ENCODE measurements around the gene ATOH8. TPM values are rescaled to one million over a fixed set of nuclear protein-coding genes. Genes with fewer than 3 reads are reported as not detected.

ATOH8 gene
- total RNA-seq, 5 donors from 2014 or later (not counting 1 experiment from before 2014, with no cell fraction given) = 0.20 TPM; not detected in 4

- H3K4me1 Mint-ChIP-seq = peaks cover 7 to 11% (median 10%) of the 10 kb centered on the region in 3 donors
- CTCF ChIA-PET = interaction anchor here in 1 of 2 donors (1.0 kb wide), 2 partner anchors 65 to 257 kb away, joined by 3 to 4 read pairs; no protein-coding TSS in a partner anchor
- Histone ChIP-seq H3K4me3 (ENCODE audit: control insufficient read depth in 1 of 2, extremely low read depth in 1 of 2, low read length in 1 of 2) (no peak overlapping the region), H3K36me3 (ENCODE audit: control insufficient read depth in 2 of 2, extremely low read depth in 1 of 2, insufficient read depth in 1 of 2, low read length in 1 of 2) (no peaks in the 10 kb centered on the region), H3K27ac (ENCODE audit: low read length) (no peak overlapping the region), H3K4me1 (ENCODE audit: control insufficient read depth in 1 of 2, extremely low read depth in 1 of 2, insufficient read depth in 2 of 2, low read length in 2 of 2) (peaks cover 0 to 7% of the 10 kb centered on the region in 2 experiments), H3K27me3 (replicated peaks in 1 of 2; ENCODE audit: control insufficient read depth in 2 of 2, extremely low read depth in 1 of 2, insufficient read depth in 2 of 2, low read length in 1 of 2) (peaks cover 0 to 15% of the 10 kb centered on the region in 2 experiments), H3K9me3 (no peaks in the 10 kb centered on the region)
- no peak for DNase-seq
- no peak overlapping the region for H3K4me3 Mint-ChIP-seq
- POLR2A ChIA-PET = interaction anchor here (0.6 kb wide), 2 partner anchors 200 to 257 kb away, joined by 3 read pairs; no protein-coding TSS in a partner anchor
- H3K27me3 Mint-ChIP-seq = peaks cover 0 to 9% of the 10 kb centered on the region in 2 donors
- no peak overlapping the region for H3K27ac Mint-ChIP-seq
- H3K9me3 Mint-ChIP-seq = no peaks in the 10 kb centered on the region
- no peaks in the 10 kb centered on the region for H3K36me3 Mint-ChIP-seq
- WGBS (ENCODE audit: insufficient coverage) = 94% methylated on average over 2 of the region's 5 CpGs
- ATAC-seq (replicated peaks in 1 of 4) = no peak
Measured at GRCh38 chr2:85822766-85823165, 69.0 kb downstream of the ATOH8 start.

DNA sequence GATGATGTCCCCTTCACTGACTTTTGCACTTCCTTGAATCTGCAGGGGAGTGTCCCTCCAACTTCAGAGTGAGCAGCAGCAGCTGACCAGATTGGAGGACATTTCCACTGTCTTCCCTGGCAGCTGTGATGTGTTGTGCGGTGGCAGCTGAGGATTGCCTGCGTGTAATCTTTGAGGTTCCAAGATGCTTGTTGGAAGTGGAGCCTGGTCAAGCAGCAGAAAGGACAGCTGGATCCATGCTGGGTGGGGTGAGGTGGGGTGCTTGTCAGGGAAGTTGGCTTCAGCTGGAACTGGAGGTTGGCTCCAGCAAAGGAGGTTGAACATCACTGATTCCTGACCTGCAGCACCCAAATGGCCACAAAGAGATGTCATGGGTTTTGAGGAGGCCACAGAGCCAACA is 70.2 kb downstream of the ATOH8 start:
- Histone ChIP-seq H3K4me1 (ENCODE audit: control insufficient read depth in 1 of 2, extremely low read depth in 1 of 2, insufficient read depth in 2 of 2, low read length in 2 of 2) (peaks cover 0 to 11% of the 10 kb centered on the region in 2 experiments), H3K27me3 (replicated peaks in 1 of 2; ENCODE audit: control insufficient read depth in 2 of 2, extremely low read depth in 1 of 2, insufficient read depth in 2 of 2, low read length in 1 of 2) (peaks cover 0 to 13% of the 10 kb centered on the region in 2 experiments), H3K36me3 (ENCODE audit: control insufficient read depth in 2 of 2, extremely low read depth in 1 of 2, insufficient read depth in 1 of 2, low read length in 1 of 2) (no peaks in the 10 kb centered on the region), H3K27ac (ENCODE audit: low read length) (no peak overlapping the region), H3K9me3 (no peaks in the 10 kb centered on the region), H3K4me3 (ENCODE audit: control insufficient read depth in 1 of 2, extremely low read depth in 1 of 2, low read length in 1 of 2) (no peak overlapping the region)
- Mint-ChIP-seq H3K9me3 (no peaks in the 10 kb centered on the region), H3K4me1 (peaks cover 12 to 17% (median 15%) of the 10 kb centered on the region in 3 donors), H3K4me3 (no peak overlapping the region), H3K27ac (no peak overlapping the region), H3K36me3 (no peaks in the 10 kb centered on the region), H3K27me3 (peaks cover 0 to 6% of the 10 kb centered on the region in 2 donors)
- ChIA-PET POLR2A (interaction anchor here in 1 of 2 donors (0.6 kb wide), 1 partner anchor 24 kb away, joined by 3 read pairs; no protein-coding TSS in a partner anchor), CTCF (interaction anchor here (0.5 to 8.4 kb wide), 4 partner anchors 67 to 623 kb away, joined by 3 to 154 read pairs (median 4); no protein-coding TSS in a partner anchor)
- DNase-seq (no peak), ATAC-seq (replicated peaks in 1 of 4) (no peak)
- WGBS (ENCODE audit: insufficient coverage) = 22% methylated on average over 1 of the region's 2 CpGs

DNA sequence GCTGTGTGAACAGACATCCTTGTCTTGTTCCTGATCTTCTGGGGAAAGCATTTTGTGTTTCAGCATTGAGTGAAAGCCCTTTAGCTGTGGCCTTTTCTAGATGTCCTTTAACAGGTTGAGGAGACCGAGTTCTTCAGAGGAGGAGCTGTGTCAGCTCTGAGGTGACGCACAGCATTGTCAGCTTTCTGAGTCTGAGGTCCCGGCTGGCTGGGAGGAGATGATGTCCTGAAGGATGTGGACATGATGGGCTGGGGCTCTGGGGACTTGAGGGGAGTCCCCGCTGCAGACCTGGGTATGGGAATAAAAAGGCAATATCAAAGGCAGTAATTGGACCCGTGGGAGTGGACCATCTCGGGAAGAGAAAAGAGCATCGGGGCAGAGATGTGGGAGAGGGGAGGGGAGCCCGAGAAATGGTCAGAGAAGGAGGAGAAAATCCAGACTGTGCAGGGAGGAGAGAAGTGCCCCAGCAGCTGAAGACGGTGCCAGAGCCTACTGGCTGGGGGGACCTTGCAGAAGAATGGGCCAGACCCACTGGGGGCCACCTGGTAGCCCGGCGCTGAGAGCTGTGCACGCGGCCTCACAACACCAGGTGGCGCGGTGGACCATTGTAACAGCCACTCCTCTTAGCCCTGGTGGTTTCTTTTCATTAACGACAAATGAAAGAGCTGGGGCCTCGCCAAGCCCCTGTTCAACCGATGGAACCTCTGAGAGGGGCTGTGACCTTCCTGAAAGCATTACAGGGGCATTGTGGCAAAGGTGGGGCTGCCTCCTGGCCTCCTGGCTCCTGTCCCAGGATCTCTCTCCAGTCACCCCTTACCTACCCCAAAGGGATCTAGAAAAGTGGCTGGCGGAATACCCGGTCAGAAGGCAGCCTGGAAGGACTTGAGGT is 73.4 kb downstream of the ATOH8 start:
- ChIA-PET POLR2A (interaction anchor here in 1 of 2 donors (0.5 to 0.8 kb wide), 4 partner anchors 26 to 253 kb away, joined by 3 to 4 read pairs (median 4); no protein-coding TSS in a partner anchor), CTCF (interaction anchor here (0.5 to 8.4 kb wide), 53 partner anchors 8 to 619 kb away, joined by 3 to 154 read pairs (median 4); partner anchors contain the start of genes ST3GAL5 (in 2 of the 2), POLR1A (in 1 of the 2) and PTCD3 (in 1 of the 2))
- no peak overlapping the region for H3K27ac ChIP-seq (ENCODE audit: low read length)
- H3K4me1 ChIP-seq (ENCODE audit: control insufficient read depth in 1 of 2, extremely low read depth in 1 of 2, insufficient read depth in 2 of 2, low read length in 2 of 2) = peaks cover 0 to 14% of the 10 kb centered on the region in 2 experiments
- no peak overlapping the region for H3K4me3 ChIP-seq (ENCODE audit: control insufficient read depth in 1 of 2, extremely low read depth in 1 of 2, low read length in 1 of 2)
- peaks cover 24 to 28% (median 25%) of the 10 kb centered on the region in 3 donors for H3K4me1 Mint-ChIP-seq
- H3K27me3 ChIP-seq (replicated peaks in 1 of 2; ENCODE audit: control insufficient read depth in 2 of 2, extremely low read depth in 1 of 2, insufficient read depth in 2 of 2, low read length in 1 of 2) = peaks cover 0 to 13% of the 10 kb centered on the region in 2 experiments
- peak overlapping the region; percentile 39 to 55 for H3K27ac Mint-ChIP-seq
- peak; percentile 57 to 90 (median 80) for DNase-seq
- H3K4me3 Mint-ChIP-seq = peak overlapping the region in 1 of 3 donors; percentile 28
- peaks cover 0 to 2% of the 10 kb centered on the region in 2 donors for H3K27me3 Mint-ChIP-seq
- H3K9me3 ChIP-seq = no peaks in the 10 kb centered on the region
- no peaks in the 10 kb centered on the region for H3K9me3 Mint-ChIP-seq
- WGBS (ENCODE audit: insufficient coverage) = 36% methylated on average over 18 of the region's 20 CpGs
- H3K36me3 Mint-ChIP-seq = no peaks in the 10 kb centered on the region
- ATAC-seq (replicated peaks in 1 of 4) = peak; percentile 95 to 99 (median 98)
- H3K36me3 ChIP-seq (ENCODE audit: control insufficient read depth in 2 of 2, extremely low read depth in 1 of 2, insufficient read depth in 1 of 2, low read length in 1 of 2) = no peaks in the 10 kb centered on the region

GRCh38 chr2:85827879-85828569 is 74.2 kb downstream of the ATOH8 start:
- H3K4me3 ChIP-seq (ENCODE audit: control insufficient read depth in 1 of 2, extremely low read depth in 1 of 2, low read length in 1 of 2) = no peak overlapping the region
- H3K9me3 ChIP-seq = no peaks in the 10 kb centered on the region
- Mint-ChIP-seq H3K36me3 (no peaks in the 10 kb centered on the region), H3K27ac (peak overlapping the region; percentile 52 to 59), H3K27me3 (peaks cover 0 to 2% of the 10 kb centered on the region in 2 donors), H3K4me1 (peaks cover 25 to 30% (median 27%) of the 10 kb centered on the region in 3 donors), H3K4me3 (peak overlapping the region in 1 of 3 donors; percentile 28), H3K9me3 (no peaks in the 10 kb centered on the region)
- no peak overlapping the region for H3K27ac ChIP-seq (ENCODE audit: low read length)
- peaks cover 0 to 18% of the 10 kb centered on the region in 2 experiments for H3K4me1 ChIP-seq (ENCODE audit: control insufficient read depth in 1 of 2, extremely low read depth in 1 of 2, insufficient read depth in 2 of 2, low read length in 2 of 2)
- POLR2A ChIA-PET = interaction anchor here in 1 of 2 donors (0.5 to 0.8 kb wide), 4 partner anchors 25 to 252 kb away, joined by 3 to 4 read pairs (median 4); no protein-coding TSS in a partner anchor
- DNase-seq = no peak
- ATAC-seq (replicated peaks in 1 of 4) = no peak
- CTCF ChIA-PET = interaction anchor here (0.5 to 8.4 kb wide), 50 partner anchors 8 to 618 kb away, joined by 3 to 154 read pairs (median 4); partner anchors contain the start of genes ST3GAL5 (in 2 of the 2), POLR1A (in 1 of the 2) and PTCD3 (in 1 of the 2)
- no peaks in the 10 kb centered on the region for H3K36me3 ChIP-seq (ENCODE audit: control insufficient read depth in 2 of 2, extremely low read depth in 1 of 2, insufficient read depth in 1 of 2, low read length in 1 of 2)
- H3K27me3 ChIP-seq (replicated peaks in 1 of 2; ENCODE audit: control insufficient read depth in 2 of 2, extremely low read depth in 1 of 2, insufficient read depth in 2 of 2, low read length in 1 of 2) = peaks cover 0 to 11% of the 10 kb centered on the region in 2 experiments
- WGBS (ENCODE audit: insufficient coverage) = 81% methylated on average over 15 of the region's 18 CpGs

- Mint-ChIP-seq H3K27me3 (peaks cover 0 to 2% of the 10 kb centered on the region in 2 donors), H3K4me1 (peaks cover 30 to 36% (median 32%) of the 10 kb centered on the region in 3 donors), H3K4me3 (no peak overlapping the region), H3K9me3 (no peaks in the 10 kb centered on the region), H3K36me3 (no peaks in the 10 kb centered on the region), H3K27ac (no peak overlapping the region)
- Histone ChIP-seq H3K4me1 (ENCODE audit: control insufficient read depth in 1 of 2, extremely low read depth in 1 of 2, insufficient read depth in 2 of 2, low read length in 2 of 2) (peaks cover 0 to 18% of the 10 kb centered on the region in 2 experiments), H3K27me3 (replicated peaks in 1 of 2; ENCODE audit: control insufficient read depth in 2 of 2, extremely low read depth in 1 of 2, insufficient read depth in 2 of 2, low read length in 1 of 2) (peaks cover 0 to 10% of the 10 kb centered on the region in 2 experiments), H3K4me3 (ENCODE audit: control insufficient read depth in 1 of 2, extremely low read depth in 1 of 2, low read length in 1 of 2) (no peak overlapping the region), H3K27ac (ENCODE audit: low read length) (no peak overlapping the region), H3K9me3 (no peaks in the 10 kb centered on the region), H3K36me3 (ENCODE audit: control insufficient read depth in 2 of 2, extremely low read depth in 1 of 2, insufficient read depth in 1 of 2, low read length in 1 of 2) (no peaks in the 10 kb centered on the region)
- ChIA-PET POLR2A (no interaction called here), CTCF (interaction anchor here (0.6 to 8.4 kb wide), 3 partner anchors 59 to 492 kb away, joined by 3 to 154 read pairs (median 23); partner anchors contain the start of gene ST3GAL5 (in 1 of the 2))
- 98% methylated on average over 4 of the region's 7 CpGs for WGBS (ENCODE audit: insufficient coverage)
- DNase-seq (no peak), ATAC-seq (replicated peaks in 1 of 4) (no peak)
Measured at GRCh38 chr2:85828725-85829124, 74.9 kb downstream of the ATOH8 start.
